CD14-positive monocyte (primary cell): ENCODE results near the gene FHIP1B. TPM values are rescaled to one million over a fixed set of nuclear protein-coding genes. Genes with fewer than 3 reads are reported as not detected.

Experiments used
- DNase-seq, 3 donors: peaks; one replicate each; pipeline ENCODE4 v3.0.0-alpha.2; 2011 to 2022
- H2AFZ ChIP-seq: 2 replicates; pipeline ENCODE4 v1.6.0; 2012; ENCODE audit warnings: mild to moderate bottlenecking, low read depth, low read length, inconsistent platforms; ENCODE audit not compliant: insufficient read depth, poor library complexity, severe bottlenecking
- H3K27ac ChIP-seq, 2 donors: 1 replicate in 1 of 2; 2 replicates in 1 of 2; pipeline ENCODE4 v1.5.1; 2012 to 2013; ENCODE audit warnings: low read length in 2 of 2, control low read depth in 1 of 2, inconsistent platforms in 1 of 2, low read depth in 1 of 2, mild to moderate bottlenecking in 1 of 2
- H3K27me3 ChIP-seq, 2 donors: one replicate each; pipeline versions ENCODE4 v1.6.0 to v1.6.1; 2011 to 2013; ENCODE audit warnings: low read length in 2 of 2; ENCODE audit not compliant: control insufficient read depth in 2 of 2, insufficient read depth in 2 of 2
- H3K36me3 ChIP-seq, 2 donors: replicated peaks in 1 of 2; 1 replicate in 1 of 2; 2 replicates in 1 of 2; pipeline versions ENCODE4 v1.5.1 to v1.6.1; 2012 to 2013; ENCODE audit warnings: low read length in 2 of 2, control low read depth in 1 of 2, inconsistent platforms in 1 of 2, mild to moderate bottlenecking in 1 of 2; ENCODE audit not compliant: insufficient read depth in 2 of 2, control insufficient read depth in 1 of 2
- H3K4me1 ChIP-seq, 2 donors: 1 replicate in 1 of 2; 2 replicates in 1 of 2; pipeline versions ENCODE4 v1.5.1 to v1.6.1; 2012 to 2013; ENCODE audit warnings: low read length in 2 of 2, control low read depth in 1 of 2, inconsistent platforms in 1 of 2, mild to moderate bottlenecking in 1 of 2, moderate library complexity in 1 of 2; ENCODE audit not compliant: insufficient read depth in 2 of 2, control insufficient read depth in 1 of 2
- H3K4me2 ChIP-seq: replicated peaks from 2 replicates; pipeline ENCODE3; 2012; ENCODE audit warnings: low read length, moderate library complexity, mild to moderate bottlenecking; ENCODE audit not compliant: poor library complexity, severe bottlenecking; ENCODE audit errors: extremely low read depth
- H3K4me3 ChIP-seq, 3 experiments: fragments of 200-600 bp in 1 of 3; sonication (generic) in 1 of 3; replicated peaks in 1 of 3; 1 replicate in 2 of 3; 2 replicates in 1 of 3; pipeline ENCODE4 v1.5.1; 2011 to 2013; ENCODE audit warnings: low read length in 3 of 3, mild to moderate bottlenecking in 3 of 3, control low read depth in 2 of 3, low read depth in 2 of 3, inconsistent platforms in 1 of 3, moderate library complexity in 1 of 3
- H3K79me2 ChIP-seq: 2 replicates; pipeline ENCODE4 v1.6.0; 2012; ENCODE audit warnings: mild to moderate bottlenecking, control low read depth, inconsistent platforms, low read length, moderate library complexity; ENCODE audit not compliant: insufficient read depth
- H3K9ac ChIP-seq: 2 replicates; pipeline ENCODE4 v1.6.0; 2017; ENCODE audit warnings: low read length, mild to moderate bottlenecking; ENCODE audit not compliant: insufficient read depth, poor library complexity, severe bottlenecking
- H3K9me3 ChIP-seq, 2 donors: replicated peaks in 1 of 2; 1 replicate in 1 of 2; 2 replicates in 1 of 2; pipeline versions ENCODE4 v1.5.1 to v1.6.1; 2012 to 2013; ENCODE audit warnings: low read length in 2 of 2, control low read depth in 1 of 2; ENCODE audit not compliant: control insufficient read depth in 1 of 2, insufficient read depth in 1 of 2
- H4K20me1 ChIP-seq: 2 replicates; pipeline ENCODE4 v1.6.0; 2012; ENCODE audit warnings: mild to moderate bottlenecking, low read length, control low read depth, moderate library complexity; ENCODE audit not compliant: insufficient read depth
- H3K27ac Mint-ChIP-seq, 7 donors: one replicate each; pipeline ENCODE4 v1.8.0; 2020; ENCODE audit warnings: mild to moderate bottlenecking in 7 of 7, mixed read lengths in 7 of 7, moderate library complexity in 6 of 7, inconsistent platforms in 2 of 7
- H3K27me3 Mint-ChIP-seq, 3 donors: one replicate each; pipeline ENCODE4 v1.8.0; 2021 to 2022; ENCODE audit warnings: low read depth in 3 of 3, mild to moderate bottlenecking in 3 of 3, mixed read lengths in 3 of 3, moderate library complexity in 3 of 3, inconsistent platforms in 1 of 3
- H3K36me3 Mint-ChIP-seq, 2 donors: one replicate each; pipeline ENCODE4 v1.8.0; 2020; ENCODE audit warnings: mixed read lengths in 2 of 2, inconsistent platforms in 1 of 2, mild to moderate bottlenecking in 1 of 2
- H3K4me1 Mint-ChIP-seq: one replicate; pipeline ENCODE4 v1.8.0; 2020; ENCODE audit warnings: mild to moderate bottlenecking, mixed read lengths
- H3K4me3 Mint-ChIP-seq, 2 donors: one replicate each; pipeline ENCODE4 v1.8.0; 2020; ENCODE audit warnings: mild to moderate bottlenecking in 2 of 2, mixed read lengths in 2 of 2, moderate library complexity in 1 of 2
- H3K9me3 Mint-ChIP-seq, 7 donors: one replicate each; pipeline ENCODE4 v1.8.0; 2020 to 2022; ENCODE audit warnings: mixed read lengths in 7 of 7, mild to moderate bottlenecking in 6 of 7, moderate library complexity in 6 of 7, inconsistent platforms in 2 of 7
- CTCF ChIP-seq: fragments of 200-600 bp; IDR thresholded peaks from one replicate; pipeline ENCODE4 v1.8.0; 2022; ENCODE audit warnings: antibody characterized with exemption, mild to moderate bottlenecking
- WGBS: methylation state at CpG from one replicate; pipeline ENCODE4 v1.1.5; 2013; ENCODE audit warnings: missing lambda C conversion rate; ENCODE audit not compliant: insufficient coverage; 5-methylcytosine and 5-hydroxymethylcytosine counted together
- intact Hi-C, 2 donors: fragments of 100-400 bp; cut with micrococcal nuclease; formaldehyde crosslinking; loops; one replicate each; pipeline versions ENCODE4 v1.15.0 to v1.15.1; 2023
- polyA plus RNA-seq, 3 donors: library from polyadenylated mRNA; depleted of rRNA in 1 of 3; unstranded in 2 of 3; stranded (reverse) in 1 of 3; fragments of 300-500 nt in 2 of 3; fragments of >200 nt in 1 of 3; fragmentation: Illumina TruSeq in 2 of 3; gene quantifications; 1 replicate in 2 of 3; 2 replicates in 1 of 3; pipeline ENCODE4 v1.2.3, GENCODE V29; 2012 to 2021

FHIP1B gene
- polyA plus RNA-seq, 3 donors, result 14.2 to 64.1 (median 18.9) TPM

- Mint-ChIP-seq H3K4me3 (no peak overlapping the region), H3K27me3 (peaks cover 1 to 5% (median 5%) of the 10 kb centered on the region in 3 donors), H3K4me1 (peaks cover 8% of the 10 kb centered on the region), H3K27ac (no peak overlapping the region), H3K9me3 (peaks cover 0 to 2% (median 0%) of the 10 kb centered on the region in 7 donors), H3K36me3 (no peaks in the 10 kb centered on the region)
- H3K27me3 ChIP-seq, result no peaks in the 10 kb centered on the region
- no peaks in the 10 kb centered on the region for H3K9me3 ChIP-seq
- H3K36me3 ChIP-seq, result no peaks in the 10 kb centered on the region
- DNase-seq, result no peak
- no peaks in the 10 kb centered on the region for H3K79me2 ChIP-seq
- peaks cover 0 to 6% of the 10 kb centered on the region in 2 donors for H3K4me1 ChIP-seq
- no peaks in the 10 kb centered on the region for H4K20me1 ChIP-seq
- WGBS, result no CpG with 5 or more reads among the region's 1 CpG
- H3K27ac ChIP-seq, result no peak overlapping the region
- intact Hi-C loops, result no loop called here
- H3K4me2 ChIP-seq, result no peak overlapping the region
- H3K9ac ChIP-seq, result no peak overlapping the region
- H3K4me3 ChIP-seq, result no peak overlapping the region
- TF ChIP-seq CTCF, result no peak
- no peak overlapping the region for H2AFZ ChIP-seq
Measured at GRCh38 chr11:6248248-6248647, 13.8 kb upstream of the FHIP1B start.

GRCh38 chr11:6245536-6245935, 11.1 kb upstream of the FHIP1B start:
- H3K4me1 ChIP-seq, result peaks cover 8 to 16% of the 10 kb centered on the region in 2 donors
- no peaks in the 10 kb centered on the region for H3K27me3 ChIP-seq
- Mint-ChIP-seq H3K9me3 (peaks cover 0 to 2% (median 0%) of the 10 kb centered on the region in 7 donors), H3K4me1 (peaks cover 18% of the 10 kb centered on the region), H3K4me3 (no peak overlapping the region), H3K36me3 (no peaks in the 10 kb centered on the region), H3K27me3 (peaks cover 4 to 5% (median 4%) of the 10 kb centered on the region in 3 donors), H3K27ac (no peak overlapping the region)
- no peak for TF ChIP-seq CTCF
- WGBS, result 100% methylated on average over 2 of the region's 2 CpGs
- no peaks in the 10 kb centered on the region for H3K36me3 ChIP-seq
- no peak for DNase-seq
- intact Hi-C loops, result no loop called here
- H3K4me3 ChIP-seq, result no peak overlapping the region
- H3K4me2 ChIP-seq, result no peak overlapping the region
- no peak overlapping the region for H2AFZ ChIP-seq
- no peaks in the 10 kb centered on the region for H4K20me1 ChIP-seq
- H3K9ac ChIP-seq, result no peak overlapping the region
- H3K27ac ChIP-seq, result no peak overlapping the region
- no peaks in the 10 kb centered on the region for H3K79me2 ChIP-seq
- no peaks in the 10 kb centered on the region for H3K9me3 ChIP-seq
